SHP77 treated with DMSO at 0.1 percent for 48 hours (cell line): Measurements from ENCODE around the gene TMEM156.
"Not testable (repeated sequence)": the region's sequence is repeated elsewhere in the genome, so short reads cannot be mapped to it uniquely, and the experiment has no call there.

Experiments used
- DNase-seq: peaks from one replicate; lab custom pipeline; 2025; lab: John Stamatoyannopoulos, UW

The TMEM156 gene

DNA sequence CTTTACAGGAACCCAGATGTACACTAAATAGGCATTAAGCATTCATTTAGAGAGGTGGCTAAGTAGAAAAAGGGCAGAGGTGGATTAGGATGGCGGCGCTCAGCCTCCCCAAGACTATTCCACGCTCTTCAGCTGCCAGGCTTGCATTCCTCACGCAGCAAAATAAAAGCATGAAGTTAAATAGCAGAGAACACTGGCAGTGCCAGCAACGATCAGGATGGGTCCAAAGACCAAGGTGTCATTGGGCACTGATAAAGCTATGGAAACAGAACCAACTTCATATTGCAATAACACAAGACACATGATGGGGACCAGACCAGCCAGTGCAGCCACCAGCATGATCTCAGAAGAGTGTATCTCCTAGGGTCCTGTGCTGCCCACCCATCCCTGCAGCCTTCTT, 42.0 kb downstream of the TMEM156 start:
- DNase-seq, result no peak

GRCh38 chr4:38989487-38989886, 42.7 kb downstream of the TMEM156 start:
- no peak for DNase-seq

- DNase-seq, result not testable (repeated sequence)
These were observed 43.9 kb downstream of the TMEM156 start for GRCh38 chr4:38988353-38988752.

GRCh38 chr4:38987491-38987890, 44.7 kb downstream of the TMEM156 start:
- DNase-seq, result no peak

GRCh38 chr4:38985410-38986100, 46.7 kb downstream of the TMEM156 start:
- no peak for DNase-seq

DNA sequence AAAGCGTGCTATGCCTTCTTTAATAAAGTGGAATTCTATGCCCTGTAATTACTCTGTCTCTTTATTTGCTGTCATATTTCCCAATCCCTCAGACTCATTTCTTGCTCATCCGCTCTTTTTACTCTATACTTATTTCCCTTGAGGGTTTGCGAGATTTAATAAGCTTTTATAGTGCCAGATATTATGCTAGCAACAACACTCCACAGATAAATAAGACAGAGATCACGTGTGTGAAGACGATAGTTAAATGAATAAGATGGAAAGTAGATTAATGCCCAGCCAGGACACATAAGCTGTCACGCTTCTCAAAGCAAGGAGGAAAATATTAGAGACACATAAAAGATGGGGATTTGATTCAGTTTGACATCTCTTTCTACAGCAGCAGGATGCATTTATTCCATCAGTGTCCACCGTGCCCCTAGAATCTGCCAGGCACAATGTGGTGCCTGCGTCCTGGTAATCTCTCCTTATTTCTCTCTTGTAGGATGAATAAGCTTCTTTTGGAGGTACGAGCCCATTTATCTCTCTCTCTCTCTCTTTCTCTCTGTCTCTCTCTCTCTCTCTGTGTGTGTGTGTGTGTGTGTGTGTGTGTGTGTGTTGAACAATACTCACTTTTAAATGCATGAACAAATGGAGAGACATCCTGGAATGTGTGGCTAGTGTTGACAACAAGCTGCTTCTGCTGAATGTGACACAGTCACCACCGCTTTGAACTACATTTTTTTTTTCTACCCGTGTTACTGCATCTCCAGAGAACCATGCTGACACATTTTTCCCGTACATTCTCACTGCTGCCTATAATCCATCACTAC, 48.2 kb downstream of the TMEM156 start:
- DNase-seq, result no peak

DNA sequence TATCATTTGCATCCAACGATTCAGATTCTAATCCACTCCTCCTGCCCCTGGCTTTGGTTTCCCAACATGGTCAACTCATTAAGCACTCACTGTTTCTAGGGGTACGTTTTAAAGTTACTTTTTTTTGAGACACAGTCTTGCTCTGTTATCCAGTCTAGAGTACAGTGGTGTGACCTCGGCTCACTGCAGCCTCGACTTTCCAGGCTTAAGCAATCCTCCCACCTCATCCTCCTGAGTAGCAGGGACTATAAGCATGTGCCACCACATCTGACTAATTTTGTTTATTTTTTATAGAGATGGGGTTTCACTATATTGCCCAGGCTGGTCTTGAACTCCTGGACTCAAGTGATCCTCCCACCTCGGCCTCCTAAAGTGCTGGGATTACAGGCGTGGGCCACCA, 48.9 kb downstream of the TMEM156 start:
- DNase-seq, result no peak

GRCh38 chr4:38982361-38983095, 49.7 kb downstream of the TMEM156 start:
- DNase-seq, result no peak

- no peak for DNase-seq
These were observed 51.1 kb downstream of the TMEM156 start for GRCh38 chr4:38980903-38981676.

- no peak for DNase-seq
These were observed 52.5 kb downstream of the TMEM156 start for GRCh38 chr4:38979511-38980230.

DNA sequence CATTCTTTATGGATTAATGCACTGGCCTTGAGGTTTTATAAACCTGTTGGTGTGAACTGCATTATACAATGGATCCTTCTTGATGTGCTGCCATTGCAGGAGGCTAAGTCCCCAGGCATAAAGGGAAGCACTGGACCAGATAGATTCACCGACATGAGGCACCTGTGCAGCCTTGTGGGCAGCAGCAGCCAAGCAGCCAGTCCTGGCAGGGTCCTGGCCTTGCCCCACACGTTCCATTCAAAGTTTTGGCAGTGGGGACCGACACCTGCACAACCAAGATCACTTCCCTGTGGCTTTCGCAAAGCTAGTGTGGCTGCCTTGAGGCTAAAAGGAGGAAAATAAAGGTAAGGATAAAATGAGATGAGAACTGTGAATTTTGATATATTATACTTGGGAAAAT, 53.1 kb downstream of the TMEM156 start:
- no peak for DNase-seq

GRCh38 chr4:38976308-38976707, 55.9 kb downstream of the TMEM156 start:
- no peak for DNase-seq

DNA sequence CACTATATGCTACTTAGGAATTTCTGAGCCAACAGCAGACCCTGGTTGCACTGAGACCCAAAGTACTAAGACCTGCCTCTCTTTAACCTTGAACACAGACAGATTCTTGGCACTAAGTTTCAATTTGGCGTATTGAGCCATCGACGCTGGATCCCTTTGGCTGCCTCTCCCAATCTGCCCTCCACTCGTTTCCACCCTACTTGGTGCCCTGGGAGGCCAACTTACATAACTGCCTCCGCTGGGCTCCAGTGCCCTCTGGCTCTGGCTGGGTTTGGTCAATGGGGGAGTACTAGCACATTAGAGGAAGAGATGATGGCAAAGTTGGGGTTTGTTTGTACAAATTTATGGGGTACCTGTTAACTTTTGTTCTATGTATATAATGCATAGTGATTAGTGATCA, 63.5 kb downstream of the TMEM156 start:
- no peak for DNase-seq

- no peak for DNase-seq
These were observed 64.7 kb downstream of the TMEM156 start for GRCh38 chr4:38967260-38968095.

DNA sequence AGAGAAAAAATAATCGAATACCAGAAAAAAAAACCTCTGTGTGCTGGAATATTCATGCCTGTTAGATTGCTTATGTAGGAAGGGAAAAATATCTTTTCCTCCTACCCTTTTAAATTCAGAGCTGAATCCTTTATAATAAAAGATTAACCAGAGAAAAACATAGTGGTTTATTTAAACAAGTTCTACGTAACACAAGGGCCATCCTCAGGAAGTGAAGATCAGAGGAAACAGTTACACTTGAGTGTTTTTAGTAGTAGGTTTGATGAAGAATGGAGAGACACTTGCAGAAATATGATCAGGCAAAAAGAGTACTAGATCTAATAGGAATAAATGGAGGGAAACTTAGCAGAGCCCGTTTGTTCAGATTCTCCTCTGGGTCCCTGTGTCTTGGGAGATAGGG, 66.3 kb downstream of the TMEM156 start:
- DNase-seq, result no peak

GRCh38 chr4:38964942-38965775, 67.0 kb downstream of the TMEM156 start:
- no peak for DNase-seq

GRCh38 chr4:38959248-38959647, 73.0 kb downstream of the TMEM156 start:
- DNase-seq, result not testable (repeated sequence)

DNA sequence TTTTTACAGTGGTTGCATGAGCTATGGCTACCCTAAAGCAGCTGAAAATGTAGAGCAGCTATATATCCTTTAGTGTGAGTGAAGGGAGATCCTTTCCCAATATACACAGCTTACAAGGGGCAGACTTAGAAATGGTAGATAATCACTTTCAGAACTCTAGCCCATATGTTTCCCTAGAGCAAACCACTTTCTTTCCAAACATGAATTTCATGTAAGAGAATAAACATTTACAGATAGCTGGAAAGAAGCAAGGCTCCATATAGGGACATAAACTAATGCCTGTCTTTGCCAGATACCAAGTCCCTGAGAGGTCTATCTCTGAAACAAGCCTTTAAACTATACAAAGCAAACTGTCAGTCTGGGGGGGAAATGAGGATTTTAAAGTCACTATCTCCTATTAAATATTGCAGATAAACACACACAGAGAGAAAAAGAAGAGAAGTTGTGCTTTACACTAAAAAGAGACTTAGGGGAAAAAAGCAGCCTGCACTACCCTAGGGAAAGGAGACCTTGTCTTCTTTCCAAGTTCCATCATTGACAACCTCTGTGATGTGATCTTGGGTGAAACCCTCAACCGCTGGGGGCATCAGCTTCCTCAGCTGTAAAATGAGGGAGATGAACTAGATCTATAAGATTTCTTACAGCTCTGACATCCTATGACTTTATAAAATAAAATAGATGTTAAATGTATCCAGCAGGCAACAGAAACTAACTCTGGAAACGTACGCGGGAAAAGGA, 73.6 kb downstream of the TMEM156 start:
- no peak for DNase-seq

- DNase-seq, result no peak
These were observed 74.3 kb downstream of the TMEM156 start for GRCh38 chr4:38957893-38958292.
